Measurements from ENCODE around the gene COL26A1.
"Not testable (repeated sequence)": the region's sequence is repeated elsewhere in the genome, so short reads cannot be mapped to it uniquely, and the experiment has no call there.

Gene COL26A1

DNA sequence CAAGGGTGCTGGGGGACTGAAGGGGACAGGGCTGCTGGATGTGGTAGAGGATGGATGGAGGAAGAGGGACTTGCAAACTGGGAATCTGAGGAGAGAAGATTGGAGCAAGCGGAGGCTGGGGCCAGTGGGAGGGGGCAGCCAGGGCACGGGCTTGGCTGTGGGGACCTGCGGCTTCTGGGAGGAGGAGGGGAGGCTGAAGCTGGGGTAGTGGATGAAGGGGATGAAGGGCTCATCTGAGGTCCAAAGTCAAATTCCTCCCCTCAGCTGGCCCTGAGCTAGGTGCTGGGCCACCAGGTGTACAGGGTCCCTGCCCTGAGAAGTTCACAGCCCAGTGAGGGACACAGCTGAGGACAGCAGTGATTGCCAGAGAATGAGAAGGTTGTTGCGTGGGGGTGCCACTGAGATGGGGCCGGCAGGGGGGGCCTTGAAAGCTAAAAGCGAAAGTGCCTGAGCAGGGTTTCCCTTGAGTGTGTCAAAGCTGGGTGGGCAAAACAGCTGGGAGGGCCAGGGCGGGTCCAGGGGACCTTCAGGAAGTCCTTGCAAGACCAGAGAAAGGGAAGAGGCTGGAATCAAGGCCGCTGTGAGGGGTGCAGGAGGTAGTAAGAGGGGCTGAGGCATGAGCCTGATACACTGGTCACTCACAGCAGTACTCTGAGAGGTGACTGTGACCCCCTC, 191.2 kb downstream of the COL26A1 start:
- no peak for DNase-seq (ENCODE audit: low read depth)

DNA sequence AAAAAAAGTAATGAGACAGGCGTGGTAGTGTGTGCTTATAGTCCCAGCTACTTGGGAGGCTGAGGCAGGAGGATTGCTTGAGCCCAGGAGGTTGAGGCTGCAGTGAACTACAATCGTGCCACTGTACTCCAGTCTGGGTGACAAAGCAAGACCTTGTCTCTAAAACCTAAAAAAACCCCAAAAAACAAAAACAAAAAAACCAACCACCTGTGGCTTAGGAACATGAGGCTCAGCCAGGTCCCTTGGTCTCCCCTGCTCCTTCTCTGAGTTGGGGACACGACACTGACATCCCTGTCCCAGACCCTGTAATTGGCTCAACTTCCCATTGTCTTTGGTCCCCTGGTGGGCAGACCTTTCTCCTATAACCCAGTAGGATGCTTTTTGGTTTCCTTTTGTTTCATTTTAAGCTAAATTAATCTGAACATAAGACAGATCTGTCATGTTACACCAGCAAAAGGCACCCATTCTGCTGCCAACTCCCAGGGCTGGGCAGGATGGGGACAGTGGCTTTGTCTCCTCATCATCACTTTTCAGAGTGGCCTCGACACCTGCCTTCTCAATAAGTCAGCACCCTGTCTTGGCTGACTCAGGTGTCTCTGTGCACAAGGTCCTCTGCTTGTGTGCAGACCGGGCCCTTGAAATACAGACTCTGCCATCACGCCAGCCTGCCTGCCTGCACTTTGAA, 192.1 kb downstream of the COL26A1 start:
- no peak for DNase-seq (ENCODE audit: low read depth)

DNA sequence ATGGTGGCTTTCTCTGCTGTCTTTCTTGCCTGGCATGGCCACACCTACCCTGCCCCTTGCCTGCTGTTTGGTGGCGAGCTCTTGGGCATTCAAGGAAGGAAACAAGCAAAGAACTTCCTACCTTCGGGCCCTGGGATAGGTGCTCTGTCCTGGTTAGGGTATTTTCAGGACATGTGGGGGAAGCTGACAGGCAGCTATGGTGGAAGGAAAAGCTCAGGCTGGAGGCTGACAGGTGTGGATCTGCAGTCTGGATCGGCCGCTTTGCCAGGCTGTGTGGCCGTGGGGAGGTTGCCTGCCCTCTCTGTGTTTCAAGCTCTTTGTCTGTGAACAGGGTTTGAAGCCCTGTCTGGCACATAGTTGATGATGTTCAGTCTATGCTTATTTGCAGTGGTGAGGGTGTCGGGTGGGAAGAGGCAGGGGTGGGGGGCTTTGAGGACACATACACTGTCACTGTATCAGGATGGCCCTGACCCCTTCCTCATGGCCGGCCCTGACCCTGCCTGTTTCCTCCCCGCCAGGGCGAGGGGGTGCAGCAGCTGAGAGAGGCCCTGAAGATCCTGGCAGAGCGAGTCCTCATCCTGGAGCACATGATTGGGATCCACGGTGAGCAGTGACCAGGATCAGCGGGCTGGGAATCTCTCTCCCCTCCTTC, 192.7 kb downstream of the COL26A1 start:
- no peak for DNase-seq (ENCODE audit: low read depth)

DNA sequence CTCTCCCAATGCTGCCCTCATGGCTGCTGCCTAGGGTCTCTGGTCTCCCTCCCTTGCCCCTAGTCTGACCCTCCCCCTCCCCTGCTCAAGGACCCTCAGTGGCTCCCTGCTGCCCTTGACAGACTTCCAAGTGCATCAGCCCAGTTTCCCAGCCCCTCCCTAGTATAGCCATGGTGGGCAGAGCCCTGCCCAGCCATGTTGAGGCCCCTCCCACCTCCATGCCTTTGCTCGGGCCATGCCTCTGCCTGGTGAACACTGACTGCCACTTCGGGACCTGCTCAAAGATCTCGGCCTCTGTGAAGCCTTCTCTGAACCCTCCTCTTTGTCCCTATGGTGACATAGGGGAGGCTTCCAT, 193.2 kb downstream of the COL26A1 start:
- DNase-seq (ENCODE audit: low read depth) = no peak

DNA sequence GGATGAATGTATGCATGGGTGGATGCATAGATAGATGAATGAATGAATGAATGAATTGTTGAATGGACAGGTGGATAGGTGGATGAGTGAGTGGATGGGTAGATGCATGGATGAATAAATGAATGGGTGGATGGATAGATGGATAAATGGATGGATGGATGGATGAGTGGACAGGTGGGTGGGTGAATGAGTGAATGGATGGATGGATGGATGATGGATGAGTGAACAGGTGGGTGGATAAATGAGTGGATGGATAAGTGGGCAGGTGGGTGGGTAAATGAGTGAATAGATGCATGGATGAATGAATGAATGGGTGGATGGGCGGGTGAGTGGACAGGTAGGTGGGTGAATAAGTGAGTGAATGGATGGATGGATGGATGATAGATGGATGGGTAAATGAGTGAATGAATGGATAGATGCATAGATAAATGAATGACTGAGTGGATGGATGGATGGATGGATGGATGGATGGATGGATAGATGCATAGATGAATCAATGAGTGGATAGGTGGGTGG, 193.8 kb downstream of the COL26A1 start:
- no peak for DNase-seq (ENCODE audit: low read depth)

DNA sequence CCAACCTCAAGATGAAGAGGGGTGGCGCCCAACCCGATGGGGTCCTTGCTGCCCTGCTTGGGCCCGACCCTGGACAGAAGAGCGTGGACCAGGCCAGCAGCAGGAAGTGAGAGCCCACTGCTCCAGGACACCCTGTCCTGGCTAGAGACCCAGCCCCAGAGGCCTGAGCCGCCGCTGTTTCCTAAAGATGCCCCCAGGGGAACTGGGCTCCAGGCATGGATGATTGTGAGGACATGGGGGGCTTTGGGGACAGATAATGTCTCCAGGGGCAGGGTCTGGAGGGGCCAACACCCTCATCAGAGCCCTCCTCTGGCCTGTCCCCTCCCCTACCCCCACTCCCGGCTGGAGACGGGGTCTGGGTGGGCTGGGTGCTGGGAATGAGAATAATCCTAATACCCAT, 194.7 kb downstream of the COL26A1 start:
- no peak for DNase-seq (ENCODE audit: low read depth)

DNA sequence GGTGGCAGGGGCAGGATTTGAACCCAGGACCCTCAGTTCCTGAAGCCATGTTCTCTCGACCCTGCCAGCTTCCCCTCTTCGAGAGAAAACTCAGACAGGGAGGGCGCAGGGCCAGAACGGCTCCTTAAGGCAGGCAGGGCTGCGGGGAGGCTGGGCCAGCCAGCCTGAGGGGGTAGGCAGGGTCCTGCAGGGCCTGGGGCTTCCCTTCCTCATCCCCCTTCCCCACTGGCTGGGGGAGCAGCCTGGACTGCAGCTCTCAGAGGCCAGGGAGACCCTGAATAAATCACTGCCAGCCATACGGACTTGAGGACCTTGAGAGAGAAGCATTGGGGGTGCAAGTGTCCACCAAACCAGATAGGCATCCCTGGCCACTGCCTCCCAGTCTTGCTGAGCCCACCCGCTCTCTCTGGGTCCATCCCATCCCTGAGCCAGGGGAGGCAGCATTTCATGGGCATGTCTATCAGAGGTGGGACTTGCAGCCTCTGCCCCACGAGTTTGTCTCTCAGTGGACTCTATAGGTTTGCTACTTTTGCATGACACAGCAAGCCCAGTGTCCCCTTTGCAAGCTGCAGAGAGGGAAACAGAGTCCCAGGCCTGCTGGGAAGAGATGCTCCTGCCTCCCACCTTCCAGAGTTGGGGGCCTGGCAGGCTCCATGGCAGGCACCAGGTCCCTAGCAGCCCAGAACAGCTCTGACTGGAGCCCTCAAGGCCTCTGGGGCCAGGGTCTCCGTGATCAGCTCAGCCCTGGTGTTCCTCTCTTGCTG, 195.5 kb downstream of the COL26A1 start:
- DNase-seq (ENCODE audit: low read depth) = no peak

DNA sequence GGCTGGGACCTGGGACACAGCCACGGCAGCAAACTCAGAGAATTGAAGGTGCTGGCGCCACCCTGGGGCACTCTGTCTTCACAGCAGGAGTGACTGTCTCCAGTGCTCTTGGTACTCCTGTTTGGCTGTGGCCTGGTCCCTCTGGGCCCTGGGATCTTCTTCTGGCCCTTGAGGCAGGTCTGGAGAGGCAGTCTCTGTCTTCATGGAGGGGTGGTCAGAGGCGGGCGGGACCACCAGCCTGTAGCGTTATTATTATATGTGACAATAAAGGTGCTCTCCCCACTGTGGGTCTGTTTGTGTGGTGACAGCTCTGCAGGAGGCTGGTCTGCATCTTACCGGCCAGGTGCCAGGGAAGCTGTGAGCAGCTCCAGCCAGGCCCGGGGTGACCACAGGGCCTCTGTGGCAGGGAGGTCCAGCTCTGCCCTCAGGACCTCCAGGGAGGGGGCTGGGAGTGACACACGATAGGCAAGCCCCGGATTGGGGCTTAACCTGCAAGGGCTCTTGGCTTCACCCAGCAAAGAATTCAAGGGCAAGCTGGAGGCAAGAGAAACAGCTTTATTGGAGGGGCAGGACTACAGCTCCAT, 196.2 kb downstream of the COL26A1 start:
- no peak for DNase-seq (ENCODE audit: low read depth)

DNA sequence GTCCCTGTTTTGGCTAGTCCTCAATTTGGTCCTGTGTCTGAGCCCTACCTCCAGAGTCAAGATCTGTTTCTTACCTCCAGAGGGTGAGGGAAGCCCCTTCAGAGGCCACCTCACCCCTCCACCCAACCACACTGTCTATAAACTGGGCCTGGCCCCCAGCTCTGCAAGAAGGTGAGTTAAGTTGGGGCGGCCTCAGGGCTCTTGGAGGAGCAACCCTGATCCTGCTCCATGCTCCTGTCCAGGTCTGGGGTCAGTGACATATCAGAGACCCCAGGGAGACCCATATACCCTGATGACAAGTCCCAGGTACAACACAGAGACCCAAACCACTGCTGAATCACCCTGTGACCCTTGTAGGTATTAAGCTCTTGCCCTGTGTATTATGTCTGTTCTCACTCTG, 196.9 kb downstream of the COL26A1 start:
- DNase-seq (ENCODE audit: low read depth) = no peak

DNA sequence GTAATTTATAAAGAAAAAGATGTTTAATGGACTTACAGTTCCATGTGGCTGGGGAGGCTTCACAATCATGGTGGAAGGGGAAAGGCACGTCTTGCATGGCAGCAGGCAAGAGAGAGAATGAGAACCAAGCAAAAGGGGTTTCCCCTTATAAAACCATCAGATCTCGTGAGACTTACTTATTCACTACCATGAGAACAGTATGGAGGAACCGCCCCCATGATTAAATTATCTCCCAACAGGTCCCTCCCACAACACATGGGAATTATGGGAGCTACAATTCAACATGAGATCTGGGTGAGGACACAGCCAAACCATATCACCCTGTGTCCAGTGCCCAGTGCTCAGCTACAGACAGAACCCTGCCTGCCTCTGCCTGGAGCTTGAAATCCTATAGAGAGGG, 197.3 kb downstream of the COL26A1 start:
- not testable (repeated sequence) for DNase-seq (ENCODE audit: low read depth)

DNA sequence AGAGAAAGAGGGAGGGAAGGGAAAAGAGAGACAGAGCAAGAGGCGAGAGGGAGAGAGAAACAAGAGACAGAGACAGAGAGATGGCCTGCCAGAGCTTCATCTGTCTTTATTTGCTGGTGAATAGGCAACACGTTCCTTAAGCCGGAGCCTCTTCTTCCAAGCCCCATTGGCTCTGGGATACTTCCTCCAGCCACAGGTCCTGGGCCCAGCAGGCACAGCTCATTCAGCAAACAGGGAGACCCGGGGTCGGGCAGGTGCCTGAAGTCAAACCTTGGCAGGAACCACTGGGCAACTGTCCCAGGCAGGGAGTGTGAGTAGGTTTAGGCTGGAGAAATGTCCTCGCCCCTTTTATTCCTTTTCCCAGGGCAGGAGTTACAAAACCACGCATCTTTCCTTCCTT, 198.2 kb downstream of the COL26A1 start:
- DNase-seq (ENCODE audit: low read depth) = no peak

DNA sequence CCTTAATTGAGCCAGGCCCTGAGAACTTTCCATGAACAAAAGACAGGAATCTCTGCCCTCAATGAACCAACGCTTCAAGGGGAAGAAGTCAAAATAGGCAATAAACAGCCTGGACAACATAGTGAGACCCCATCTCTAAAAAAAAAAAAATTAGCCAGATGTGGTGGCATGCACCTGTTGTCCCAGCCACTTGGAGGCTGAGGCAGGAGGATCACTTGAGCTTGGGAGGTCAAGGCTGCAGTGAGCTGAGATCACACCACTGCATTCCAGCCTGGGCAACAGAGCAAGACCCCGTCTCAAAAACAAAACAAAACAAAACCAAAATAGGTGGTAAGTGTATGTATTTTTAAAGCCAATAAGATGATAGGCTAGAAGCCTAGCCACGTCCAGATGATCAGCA, 198.6 kb downstream of the COL26A1 start:
- DNase-seq (ENCODE audit: low read depth) = not testable (repeated sequence)

DNA sequence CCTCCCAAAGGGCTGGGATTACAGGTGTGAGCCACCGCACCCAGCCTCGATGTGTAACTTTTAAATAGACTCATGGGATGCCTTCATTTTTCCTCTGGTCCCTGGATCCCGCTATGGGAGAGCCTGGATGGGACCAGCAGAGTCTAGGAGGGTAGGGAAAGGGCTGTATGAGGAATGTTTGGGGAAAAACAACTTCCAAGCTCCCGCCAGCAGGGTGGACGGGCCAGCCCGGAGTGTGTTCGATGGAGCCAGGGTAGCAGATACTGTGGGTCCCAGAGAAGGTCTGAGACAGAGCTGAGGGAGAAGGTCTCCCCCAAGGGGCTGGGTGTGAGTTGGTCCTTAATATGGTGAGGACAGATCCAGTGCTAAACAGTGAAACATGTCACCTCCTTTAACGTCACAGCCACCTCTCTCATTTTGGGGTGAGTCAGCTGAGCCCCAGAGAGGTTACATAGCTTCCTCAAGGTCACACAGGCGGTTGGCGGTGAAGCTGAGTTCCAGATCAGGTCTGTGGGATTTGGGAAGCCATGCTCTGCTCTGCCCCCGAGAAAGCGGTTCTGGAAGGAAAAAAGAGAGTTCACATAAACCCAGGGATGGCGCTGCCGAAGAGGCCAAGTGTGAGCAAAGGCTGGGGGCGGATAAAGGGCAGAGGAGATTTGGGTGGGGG, 200.0 kb downstream of the COL26A1 start:
- DNase-seq (ENCODE audit: low read depth) = no peak

DNA sequence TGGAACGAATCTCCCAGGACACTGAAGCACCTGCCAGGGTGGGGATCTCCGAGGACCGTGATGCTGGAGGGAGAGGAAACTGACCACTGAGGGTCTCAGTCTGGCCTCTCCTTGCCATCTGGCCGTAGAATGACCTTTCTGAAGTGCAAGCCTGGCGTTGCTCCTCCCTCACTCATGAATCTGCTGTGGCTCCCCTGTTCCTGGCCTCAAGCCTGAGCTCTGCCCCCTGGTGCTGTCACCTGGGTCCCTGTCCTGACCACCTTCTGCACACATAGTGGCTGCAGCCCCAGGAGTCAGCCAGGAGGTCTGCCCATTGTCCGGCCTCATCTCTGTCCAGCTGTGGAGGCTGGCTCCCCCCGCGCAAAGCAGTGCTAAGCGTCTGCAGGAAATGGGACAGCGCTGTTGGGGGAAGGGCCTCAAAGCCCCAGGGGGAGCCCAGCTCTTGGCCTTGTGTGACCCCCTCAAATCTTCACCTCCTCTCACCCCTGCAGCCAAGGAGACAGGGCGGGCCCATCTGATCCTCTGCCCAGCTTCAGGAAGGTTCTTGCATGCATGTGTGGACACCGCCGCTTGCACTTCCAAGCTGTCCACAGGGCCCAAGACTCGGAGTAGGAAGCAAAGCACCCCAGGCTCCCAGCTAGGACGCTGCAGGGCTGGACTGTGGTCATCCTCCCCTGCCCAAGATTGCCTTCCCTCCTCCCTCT, 200.7 kb downstream of the COL26A1 start:
- DNase-seq (ENCODE audit: low read depth) = no peak

DNA sequence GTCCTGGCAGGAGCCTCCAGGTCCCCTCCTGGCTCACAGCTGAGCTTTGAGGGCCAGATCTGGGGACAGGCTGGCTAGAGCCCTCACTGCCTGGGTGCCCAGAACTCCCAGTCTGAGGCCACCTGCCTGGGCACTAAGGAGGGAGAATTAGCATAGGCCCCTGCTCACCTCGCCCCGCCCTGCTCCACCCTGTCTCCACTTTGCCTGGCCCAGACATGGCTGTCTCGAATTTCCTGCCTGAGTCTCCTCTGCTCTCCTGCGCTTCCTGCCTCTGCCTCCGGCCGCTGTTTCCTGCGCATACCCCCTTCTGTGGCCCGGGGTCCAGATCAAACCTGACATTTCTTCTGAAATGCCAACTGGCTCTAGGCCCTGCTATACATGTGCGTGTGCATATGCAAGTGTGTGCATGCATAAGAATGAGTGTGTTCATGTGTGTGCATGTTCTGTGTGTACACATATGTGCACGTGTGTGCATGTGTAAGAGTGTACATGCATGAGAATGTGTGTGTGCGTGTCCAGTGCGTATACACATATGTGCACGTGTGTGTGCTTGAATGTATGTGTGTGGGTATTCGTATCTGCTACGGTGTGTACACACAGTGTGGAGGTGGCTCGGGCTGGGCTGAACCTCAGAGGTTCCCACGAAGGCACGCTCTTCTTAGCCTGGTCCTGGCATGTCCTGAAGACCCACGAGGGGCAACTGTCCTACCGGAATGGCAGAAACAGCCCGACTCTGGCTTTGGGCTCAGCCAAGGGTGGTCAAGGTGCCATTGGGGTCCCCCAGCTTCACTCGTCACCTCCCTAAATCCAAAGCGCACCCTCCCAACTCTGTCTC, 201.5 kb downstream of the COL26A1 start:
- no peak for DNase-seq (ENCODE audit: low read depth)

DNA sequence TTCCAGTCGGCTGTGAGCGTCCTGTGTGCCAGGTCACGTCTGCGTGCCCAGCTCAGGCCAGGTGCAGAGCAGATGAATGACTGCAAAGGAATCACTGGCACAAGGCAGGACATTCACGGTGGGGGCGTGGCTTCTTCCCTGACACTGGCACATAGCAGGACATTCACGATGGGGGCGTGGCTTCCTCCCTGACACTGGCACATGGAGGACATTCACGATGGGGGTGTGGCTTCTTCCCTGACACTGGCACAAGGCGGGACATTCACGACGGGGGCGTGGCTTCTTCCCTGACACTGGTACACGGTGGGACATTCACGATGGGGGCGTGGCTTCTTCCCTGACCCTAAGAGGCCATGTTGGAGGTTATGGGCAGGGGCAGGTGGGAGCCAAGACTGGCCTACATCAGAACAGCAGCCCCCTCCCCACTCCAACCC, 202.1 kb downstream of the COL26A1 start:
- DNase-seq (ENCODE audit: low read depth) = no peak

DNA sequence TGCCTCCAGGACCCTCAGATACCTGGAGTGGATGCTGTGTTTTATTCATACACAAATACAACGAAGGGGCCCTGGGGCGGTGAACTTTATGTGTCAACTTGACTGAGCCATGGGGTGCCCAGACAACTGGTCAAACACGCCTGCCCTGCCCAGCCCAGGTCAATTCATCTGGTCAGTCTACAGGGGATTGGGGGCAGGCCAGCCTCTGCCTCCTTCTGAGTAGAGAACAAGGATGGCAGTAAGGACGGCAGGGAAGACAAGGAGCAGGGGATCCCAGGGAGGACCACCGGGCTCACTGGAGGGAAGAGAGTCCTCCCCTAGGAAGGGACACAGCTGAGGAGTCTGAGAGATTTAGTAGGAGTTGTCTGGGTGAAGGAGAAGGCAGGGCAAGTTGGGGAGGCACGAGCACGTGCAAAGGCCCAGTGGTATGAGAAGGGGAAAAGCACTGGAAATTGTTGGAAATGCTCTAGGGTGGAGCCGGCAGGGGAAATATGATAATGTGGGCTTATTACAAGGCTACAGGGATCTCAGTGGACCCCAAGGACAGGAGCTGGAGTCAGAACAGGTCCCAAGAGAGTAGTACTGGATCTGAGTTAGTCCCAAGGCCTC, 203.0 kb downstream of the COL26A1 start:
- no peak for DNase-seq (ENCODE audit: low read depth)

DNA sequence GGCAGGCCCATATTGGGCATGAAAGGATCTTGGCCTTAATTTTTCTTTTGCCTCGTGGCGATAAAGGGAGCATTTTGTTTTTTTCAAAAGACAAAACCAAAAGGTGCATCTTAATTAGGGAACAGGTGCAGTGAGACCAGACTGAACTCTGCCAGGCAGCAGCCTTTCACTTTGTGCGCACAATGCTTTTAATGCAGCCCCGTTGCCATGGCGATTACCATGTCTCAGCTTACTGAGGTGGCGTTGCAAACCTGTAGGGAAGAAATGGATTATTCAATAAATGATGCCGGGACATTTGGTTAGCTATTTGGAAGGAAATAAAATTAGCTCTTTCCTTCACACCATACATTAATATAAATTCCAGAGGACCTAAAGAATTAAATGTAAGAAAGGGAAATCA, 204.6 kb downstream of the COL26A1 start:
- DNase-seq (ENCODE audit: low read depth) = no peak

DNA sequence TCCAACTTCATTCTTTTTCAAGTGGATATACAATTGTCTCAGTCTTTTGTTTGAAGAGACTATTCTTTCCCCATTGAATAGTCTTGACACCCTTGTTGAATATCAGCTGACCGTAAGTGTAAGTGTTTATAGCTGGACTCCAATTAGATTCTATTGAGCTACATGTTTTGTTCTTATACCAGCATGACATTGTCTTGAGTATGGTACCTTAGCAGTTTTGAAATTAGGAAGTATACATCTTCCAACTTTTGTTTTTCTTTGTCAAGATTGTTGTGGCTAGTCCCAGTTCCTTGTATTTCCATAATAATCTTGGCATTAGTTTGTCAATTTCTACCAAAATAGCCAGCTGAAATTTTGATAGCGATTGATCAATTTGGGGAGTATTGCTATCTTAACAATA, 209.5 kb downstream of the COL26A1 start:
- no peak for DNase-seq (ENCODE audit: low read depth)

DNA sequence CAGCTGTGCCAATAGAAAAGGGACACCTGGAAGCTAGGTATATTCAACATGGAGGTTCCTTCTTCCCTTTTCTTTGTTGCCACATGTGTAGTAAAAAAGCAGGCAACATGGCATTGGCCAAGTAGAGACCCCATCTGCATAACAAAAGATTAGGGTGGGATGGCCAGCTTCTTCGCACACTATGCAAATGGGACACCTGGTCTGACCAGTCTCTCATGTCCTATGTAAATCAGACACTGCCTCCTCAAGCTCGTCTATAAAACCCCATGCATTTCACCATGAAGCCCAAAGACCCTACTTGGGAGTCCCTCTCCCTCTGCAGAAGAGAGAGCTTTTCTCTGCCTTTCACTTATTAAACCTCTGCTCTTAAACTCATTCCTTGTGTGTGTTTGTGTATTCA, 212.5 kb downstream of the COL26A1 start:
- no peak for DNase-seq (ENCODE audit: low read depth)

Measured in activated T-helper 1 cell treated with Interleukin-2 at 50 U/mL for 16 hours (primary cell).